ENCODE results near the gene NAA38.

NAA38 gene, protein sequence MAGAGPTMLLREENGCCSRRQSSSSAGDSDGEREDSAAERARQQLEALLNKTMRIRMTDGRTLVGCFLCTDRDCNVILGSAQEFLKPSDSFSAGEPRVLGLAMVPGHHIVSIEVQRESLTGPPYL

DNA sequence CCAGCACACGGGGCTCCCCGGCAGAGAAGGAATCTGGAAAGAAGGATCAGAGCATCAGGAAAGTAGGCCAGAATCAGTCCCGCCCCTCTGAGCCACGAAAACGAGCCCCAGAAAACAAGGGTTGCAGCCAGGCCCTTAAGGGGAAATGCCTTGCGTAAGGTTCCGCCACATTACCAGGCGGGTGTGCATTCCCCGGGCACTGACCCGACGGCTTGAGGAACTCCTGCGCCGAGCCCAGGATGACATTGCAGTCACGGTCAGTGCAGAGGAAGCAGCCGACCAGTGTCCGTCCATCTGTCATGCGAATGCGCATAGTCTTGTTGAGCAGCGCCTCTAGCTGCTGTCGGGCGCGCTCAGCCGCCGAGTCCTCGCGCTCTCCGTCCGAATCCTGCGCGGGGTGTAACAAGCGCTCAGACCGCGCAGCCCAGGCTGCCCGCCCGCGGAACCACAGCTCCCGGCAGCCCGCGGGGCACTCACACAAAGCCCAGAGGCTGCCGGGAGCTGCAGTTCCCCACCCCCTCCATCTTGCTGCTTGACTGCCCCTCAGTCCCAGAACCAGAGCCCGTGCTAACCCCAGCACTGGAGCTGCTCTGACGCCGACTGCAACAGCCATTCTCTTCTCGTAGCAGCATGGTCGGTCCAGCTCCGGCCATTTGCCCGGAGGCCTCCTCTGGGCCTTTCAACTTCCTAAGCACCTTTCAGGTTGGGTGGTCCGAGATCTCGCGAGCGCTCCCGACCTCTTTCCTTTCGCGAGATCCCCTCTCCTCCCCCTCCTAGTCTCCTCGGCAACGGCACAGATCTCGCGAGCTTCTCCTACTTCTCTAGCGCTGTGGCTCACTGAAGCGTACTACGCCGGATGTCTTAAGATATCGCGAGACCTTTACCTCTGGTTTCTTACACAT lies at the start of gene NAA38:
Gene NAA38 (minus strand): TSS at position 749 of the 902 bp plus-strand sequence. CDS start 96 bp downstream, at position 653.
- in situ Hi-C loops (cut with MboI; ENCODE audit: low sequenced_read_pairs) = no loop called here

DNA sequence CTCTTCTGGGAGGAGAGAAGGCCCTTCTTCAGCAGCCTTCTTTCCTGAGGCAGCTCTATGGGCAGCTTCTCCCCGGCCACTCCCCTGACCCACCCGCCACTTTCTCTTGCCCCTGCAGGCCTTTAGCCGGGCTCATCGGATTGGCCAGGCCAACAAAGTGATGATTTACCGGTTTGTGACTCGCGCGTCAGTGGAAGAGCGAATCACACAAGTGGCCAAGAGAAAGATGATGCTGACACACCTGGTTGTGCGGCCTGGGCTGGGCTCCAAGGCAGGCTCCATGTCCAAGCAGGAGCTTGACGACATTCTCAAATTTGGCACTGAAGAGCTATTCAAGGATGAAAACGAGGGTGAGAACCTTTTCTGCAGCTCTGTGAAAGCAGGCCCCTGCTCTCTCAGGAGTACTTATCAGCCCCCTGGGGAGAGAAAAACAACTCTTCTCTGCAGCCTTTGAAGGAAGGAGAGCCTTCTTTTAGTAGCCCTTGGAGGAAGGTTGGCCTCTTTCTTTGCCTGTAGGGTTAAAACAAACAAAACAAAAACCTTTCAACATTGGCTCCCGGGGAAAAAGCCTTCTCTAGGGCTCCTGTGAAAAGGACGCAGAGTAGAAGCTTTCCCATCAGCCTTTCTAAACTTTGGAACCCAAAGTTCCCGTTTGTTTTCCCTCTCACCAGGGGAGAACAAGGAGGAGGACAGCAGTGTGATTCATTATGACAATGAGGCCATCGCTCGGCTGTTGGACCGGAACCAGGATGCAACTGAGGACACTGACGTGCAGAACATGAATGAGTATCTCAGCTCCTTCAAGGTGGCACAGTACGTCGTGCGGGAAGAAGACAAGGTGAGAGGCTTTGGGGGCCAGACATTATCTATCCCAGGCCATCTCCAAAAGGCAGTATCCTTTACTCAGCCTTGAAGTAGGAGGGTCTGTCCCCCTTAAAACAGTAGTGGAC lies 46.1 kb upstream of the NAA38 start:
- in situ Hi-C loops (cut with MboI; ENCODE audit: low sequenced_read_pairs) = no loop called here

DNA sequence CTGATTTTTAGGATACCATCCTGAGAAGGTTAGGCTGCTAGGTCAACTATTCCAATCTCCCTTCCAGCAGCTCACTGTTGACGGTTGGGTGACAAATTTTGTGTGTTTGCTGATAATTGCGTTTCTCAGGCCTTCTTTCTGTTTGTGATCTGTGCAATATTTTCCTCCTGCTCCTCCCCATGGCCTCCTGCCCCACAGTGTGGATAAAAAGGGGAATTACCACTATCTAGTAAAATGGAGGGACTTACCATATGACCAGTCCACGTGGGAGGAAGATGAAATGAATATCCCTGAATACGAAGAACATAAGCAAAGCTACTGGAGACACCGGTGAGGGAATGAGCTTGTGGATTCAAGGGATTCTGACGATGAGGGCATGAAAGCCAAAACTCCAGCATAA lies 40.4 kb upstream of the NAA38 start:
- in situ Hi-C loops (cut with MboI; ENCODE audit: low sequenced_read_pairs) = no loop called here

DNA sequence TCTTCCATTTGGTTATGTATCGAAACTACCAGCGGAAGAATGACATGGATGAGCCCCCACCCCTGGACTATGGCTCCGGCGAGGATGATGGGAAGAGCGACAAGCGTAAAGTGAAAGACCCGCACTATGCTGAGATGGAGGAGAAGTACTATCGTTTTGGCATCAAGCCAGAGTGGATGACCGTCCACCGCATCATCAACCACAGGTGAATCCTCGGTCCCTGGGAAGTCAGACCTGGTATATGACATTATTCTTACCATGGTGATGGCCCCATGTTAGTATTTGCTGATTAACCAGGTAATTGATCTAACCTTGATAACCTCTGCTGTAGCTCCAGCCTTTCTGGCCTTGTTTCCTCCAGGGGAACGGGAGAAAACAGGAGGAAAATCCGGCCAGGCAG lies 39.7 kb upstream of the NAA38 start:
- in situ Hi-C loops (cut with MboI; ENCODE audit: low sequenced_read_pairs) = no loop called here

DNA sequence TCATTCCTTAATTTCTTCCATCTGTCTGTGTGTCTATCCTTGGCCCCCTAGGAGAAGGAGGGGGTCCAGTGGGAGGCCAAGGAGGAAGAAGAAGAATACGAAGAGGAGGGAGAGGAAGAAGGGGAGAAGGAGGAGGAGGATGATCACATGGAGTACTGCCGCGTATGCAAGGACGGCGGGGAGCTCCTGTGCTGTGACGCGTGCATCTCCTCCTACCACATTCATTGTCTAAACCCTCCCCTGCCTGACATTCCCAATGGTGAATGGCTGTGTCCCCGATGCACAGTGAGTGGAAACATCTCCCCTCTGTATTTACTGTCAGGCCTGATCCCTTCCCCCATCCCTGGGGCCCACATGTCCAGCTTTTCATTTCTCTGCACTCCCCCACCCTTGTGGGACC lies 37.5 kb upstream of the NAA38 start:
- in situ Hi-C loops (cut with MboI; ENCODE audit: low sequenced_read_pairs) = no loop called here

DNA sequence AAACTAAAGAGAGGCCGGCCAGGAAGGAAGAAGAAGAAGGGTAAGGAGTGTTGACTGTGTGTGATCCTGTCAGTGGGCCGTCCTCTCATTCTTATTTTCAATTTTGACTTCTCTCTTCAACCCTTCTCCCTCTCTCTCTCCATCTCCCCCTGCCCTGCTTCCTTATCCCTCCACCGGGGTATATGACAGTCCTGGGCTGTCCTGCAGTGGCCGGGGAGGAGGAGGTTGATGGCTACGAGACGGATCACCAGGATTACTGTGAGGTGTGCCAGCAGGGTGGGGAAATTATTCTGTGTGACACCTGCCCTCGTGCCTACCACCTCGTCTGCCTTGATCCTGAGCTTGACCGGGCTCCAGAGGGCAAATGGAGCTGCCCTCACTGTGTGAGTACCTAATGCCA lies 36.9 kb upstream of the NAA38 start:
- in situ Hi-C loops (cut with MboI; ENCODE audit: low sequenced_read_pairs) = no loop called here

DNA sequence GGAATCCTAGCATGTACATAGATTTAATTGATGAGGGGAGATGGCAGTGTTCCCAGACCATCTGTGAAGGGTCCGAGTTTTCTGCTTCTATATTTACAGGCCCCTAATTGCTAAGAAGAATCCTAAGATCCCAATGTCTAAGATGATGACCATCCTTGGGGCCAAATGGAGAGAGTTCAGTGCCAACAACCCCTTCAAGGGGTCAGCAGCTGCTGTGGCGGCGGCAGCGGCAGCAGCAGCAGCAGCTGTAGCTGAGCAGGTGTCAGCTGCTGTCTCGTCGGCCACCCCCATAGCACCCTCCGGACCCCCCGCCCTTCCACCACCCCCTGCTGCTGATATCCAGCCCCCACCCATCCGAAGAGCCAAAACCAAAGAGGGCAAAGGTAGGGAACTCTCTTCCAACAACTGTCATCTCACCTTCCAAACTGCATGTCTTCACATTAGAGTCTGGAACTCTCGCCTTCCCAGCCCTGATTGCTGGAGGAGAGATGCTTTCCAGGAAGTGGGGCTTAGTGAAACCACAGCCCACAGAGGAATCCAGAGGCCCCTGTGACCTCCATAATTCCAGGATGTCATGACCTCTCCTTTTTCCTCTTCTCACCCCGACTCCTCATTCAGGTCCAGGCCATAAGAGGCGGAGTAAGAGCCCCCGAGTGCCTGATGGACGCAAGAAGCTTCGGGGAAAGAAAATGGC lies 36.0 kb upstream of the NAA38 start:
- in situ Hi-C loops (cut with MboI; ENCODE audit: low sequenced_read_pairs) = no loop called here

DNA sequence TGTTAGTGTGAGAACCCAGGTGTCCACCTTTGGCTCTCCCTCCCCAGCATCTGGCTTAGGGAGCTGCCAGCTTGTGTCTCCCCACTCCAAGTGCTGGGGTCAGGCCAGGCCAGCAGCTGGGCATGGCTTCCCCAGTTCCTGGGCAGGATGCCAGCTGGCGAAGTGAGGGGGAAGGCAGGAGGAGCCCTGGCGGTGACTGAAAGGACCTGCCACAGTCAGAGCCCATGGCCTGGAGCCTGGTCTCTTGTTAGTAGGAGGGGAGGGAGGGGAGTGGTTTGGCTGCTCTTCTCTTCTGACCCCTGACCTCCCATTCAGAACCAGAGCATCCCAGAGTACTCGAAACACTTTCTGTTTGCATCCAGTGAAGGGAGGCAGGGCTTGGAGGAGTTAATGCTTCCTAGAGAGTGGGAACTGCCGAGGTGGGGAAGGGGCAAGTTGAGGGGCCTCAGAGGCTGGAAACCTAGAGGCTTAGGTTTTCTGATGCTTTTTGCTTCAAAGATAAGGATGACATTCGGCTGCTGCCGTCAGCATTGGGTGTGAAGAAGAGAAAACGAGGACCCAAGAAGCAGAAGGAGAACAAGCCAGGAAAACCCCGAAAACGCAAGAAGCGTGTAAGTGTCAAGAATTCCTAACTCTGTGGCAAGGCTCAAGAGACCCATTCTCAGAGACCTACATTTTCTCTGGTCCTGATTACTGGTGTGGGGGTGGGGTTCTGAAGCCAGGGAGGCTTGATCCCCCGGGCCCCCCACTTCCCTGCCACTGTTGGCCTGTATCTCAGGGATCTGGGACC lies 32.0 kb upstream of the NAA38 start:
- in situ Hi-C loops (cut with MboI; ENCODE audit: low sequenced_read_pairs) = no loop called here

DNA sequence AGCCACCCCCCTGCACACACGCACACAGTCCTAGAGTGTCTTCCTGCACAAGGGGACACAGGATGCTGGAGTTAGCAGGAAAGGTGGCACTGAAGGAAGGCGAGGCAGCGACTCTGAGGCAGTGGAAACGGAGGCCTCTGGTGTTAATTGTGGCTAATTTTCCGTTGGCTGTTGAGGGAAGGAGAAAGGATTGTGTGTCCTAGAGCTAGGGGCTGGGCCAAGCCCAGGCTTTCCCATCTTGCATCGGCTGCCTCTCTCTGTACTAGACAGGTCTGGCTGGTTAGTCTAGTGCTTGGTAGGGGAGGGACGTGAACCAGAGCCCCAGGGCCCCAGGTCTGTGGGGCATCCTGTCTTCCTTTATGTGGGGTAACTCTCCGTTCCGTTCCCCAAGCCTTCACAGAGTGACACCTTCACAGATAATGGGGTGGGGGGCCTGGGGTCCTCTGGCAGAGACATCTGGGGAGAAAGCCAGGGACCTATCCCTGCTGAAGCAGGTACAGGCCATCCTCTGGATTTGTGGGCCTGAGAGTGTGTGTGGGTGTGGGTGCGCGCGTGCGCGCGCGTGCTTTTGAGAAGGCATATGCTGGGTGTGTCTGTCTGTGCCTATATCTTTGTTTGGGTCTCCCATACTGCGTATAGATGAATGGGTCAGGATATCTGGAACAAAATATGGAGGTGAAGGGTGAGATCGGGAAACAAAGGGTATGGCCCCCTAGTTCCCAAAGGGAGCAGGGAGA lies 31.0 kb upstream of the NAA38 start, which contains the start of gene CHD3:
Gene CHD3 (plus strand): TSS at position 606 of the 737 bp plus-strand sequence. CDS start 212 bp downstream, outside the sequence.
- in situ Hi-C loops (cut with MboI; ENCODE audit: low sequenced_read_pairs) = no loop called here

DNA sequence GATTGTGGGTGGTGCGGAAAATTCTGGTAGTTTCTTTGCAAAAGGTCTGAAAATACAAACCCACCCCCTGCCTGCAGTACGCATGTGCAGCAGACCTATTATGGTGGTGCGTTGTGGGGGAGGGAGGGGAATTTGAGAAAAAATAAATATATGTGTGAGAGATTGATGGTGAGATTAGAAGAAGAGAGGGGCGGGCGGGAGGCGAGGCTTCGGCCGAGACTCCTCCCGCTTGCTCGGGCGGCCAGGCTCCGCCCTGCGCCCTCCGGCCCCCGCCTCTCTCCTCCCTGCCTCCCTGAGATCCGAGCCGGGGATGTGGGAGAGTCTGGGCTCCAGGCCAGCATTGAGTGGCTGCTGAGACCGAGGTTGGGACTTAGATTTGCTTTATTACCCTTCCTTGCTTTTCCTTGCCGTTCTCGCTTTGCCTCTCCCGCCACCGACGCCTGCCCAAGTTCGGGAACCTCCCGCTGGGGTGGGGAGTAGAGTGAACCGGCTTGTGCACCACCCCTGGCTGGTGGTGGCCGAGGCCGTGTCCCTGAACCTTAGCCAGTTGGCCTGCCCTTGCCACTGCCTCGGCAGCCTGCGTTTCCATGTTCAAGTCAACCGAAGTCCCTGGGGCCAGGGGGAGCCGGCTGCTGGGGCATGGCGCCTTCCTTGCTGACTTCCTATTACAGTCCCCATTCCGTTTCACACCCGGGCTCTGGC lies 30.3 kb upstream of the NAA38 start:
- in situ Hi-C loops (cut with MboI; ENCODE audit: low sequenced_read_pairs) = no loop called here

DNA sequence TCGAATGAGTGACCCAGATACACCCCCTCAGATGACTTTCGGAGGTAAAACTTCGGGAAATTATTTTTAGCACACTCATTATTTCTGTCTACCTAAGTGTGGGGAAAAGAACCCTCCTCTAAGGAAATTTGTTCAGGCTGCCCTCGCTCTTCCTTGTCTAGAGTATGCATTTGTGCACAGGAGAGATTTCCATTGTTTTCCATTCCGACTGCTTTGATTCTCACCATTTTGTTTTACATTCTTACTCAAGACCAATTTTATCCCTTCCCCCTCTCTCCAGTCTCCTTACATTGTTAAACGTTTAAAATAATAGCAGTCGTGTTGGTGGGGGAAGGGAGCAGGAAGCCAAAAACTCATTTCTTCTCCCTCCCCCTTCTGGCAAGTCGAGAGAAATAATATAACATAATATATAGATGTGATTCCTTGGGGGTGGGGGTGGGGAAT lies 29.7 kb upstream of the NAA38 start:
- in situ Hi-C loops (cut with MboI; ENCODE audit: low sequenced_read_pairs) = no loop called here

DNA sequence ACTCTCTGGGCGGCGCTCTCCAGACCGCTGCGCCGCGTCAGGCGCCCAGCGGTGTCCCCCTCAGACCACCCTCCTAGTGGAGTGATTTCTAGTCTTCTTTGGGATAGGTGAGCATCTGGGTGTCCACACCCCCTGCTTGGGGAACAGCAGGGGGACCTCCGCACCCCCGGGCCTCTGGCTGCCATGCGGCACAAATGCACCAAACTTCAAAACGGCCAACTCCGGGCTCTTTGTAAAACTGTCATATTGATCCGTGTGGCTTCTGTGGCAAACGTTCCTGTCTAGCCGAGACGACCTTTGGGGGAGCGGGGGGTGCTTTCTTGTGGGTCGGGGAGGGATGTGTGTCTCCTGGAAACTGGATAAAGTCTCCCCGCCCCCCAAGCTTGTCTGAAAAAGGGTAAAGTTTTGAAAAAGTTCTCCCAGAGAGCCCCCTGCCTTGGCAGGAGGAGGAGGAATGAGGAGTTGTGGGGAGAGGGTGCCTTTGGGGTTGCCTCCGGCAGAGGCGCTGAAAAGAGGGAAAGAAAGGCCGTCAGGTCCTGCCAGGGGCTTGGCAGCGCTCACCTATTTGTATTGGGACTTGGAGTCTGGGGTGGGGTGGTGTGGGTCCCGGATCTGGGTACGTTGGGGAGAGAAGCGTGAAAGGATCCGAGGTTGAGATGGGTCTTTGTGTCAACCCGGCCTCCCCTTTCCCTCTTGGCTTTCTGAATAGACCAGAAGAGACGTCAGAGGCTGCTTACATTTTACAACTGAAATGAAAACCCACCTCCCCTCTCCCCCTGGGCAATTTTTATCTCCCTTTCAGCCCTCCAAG lies 29.1 kb upstream of the NAA38 start:
- in situ Hi-C loops (cut with MboI; ENCODE audit: low sequenced_read_pairs) = no loop called here

DNA sequence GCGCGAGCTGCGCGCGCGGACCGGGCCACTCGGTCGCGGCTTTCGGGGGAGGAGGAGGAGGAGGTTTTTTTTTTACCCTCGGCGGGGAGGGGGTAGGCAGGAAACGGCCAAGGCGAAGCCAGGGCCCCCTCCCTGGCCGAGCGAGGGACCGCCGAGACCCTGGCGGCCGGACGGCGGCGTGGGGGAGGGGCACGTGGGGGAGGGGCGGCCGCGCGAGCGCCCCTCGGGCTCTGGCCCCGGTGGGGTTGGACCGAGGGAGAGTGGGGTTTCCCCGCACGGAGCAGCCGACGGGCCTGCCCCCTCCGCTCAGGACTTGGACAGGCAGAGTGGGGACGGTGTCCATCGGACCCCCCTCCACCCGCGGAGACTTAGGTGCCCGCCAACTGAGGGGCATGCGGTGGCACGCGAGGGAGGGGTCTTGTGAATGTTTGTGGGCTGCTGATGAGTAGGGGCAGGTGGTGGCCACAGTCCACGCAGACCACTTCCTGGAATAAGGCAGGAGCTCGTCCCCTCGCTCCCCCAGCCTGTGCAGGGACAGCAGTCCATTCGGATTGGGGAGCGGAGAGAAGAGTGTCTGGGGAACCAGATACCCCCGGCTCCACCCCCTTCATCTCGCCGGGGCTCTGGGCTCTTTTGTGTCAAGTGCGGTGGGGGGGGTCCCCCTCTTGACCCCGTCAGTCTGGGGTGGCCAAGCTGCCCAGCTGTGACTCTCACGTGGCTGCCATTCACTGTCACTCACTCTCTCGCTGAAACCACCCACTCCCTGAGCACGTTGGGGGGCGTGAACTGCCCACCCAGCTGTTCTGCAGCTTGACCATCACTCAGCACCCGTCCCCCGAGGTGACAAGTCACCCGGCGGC lies 28.2 kb upstream of the NAA38 start:
- in situ Hi-C loops (cut with MboI; ENCODE audit: low sequenced_read_pairs) = no loop called here

DNA sequence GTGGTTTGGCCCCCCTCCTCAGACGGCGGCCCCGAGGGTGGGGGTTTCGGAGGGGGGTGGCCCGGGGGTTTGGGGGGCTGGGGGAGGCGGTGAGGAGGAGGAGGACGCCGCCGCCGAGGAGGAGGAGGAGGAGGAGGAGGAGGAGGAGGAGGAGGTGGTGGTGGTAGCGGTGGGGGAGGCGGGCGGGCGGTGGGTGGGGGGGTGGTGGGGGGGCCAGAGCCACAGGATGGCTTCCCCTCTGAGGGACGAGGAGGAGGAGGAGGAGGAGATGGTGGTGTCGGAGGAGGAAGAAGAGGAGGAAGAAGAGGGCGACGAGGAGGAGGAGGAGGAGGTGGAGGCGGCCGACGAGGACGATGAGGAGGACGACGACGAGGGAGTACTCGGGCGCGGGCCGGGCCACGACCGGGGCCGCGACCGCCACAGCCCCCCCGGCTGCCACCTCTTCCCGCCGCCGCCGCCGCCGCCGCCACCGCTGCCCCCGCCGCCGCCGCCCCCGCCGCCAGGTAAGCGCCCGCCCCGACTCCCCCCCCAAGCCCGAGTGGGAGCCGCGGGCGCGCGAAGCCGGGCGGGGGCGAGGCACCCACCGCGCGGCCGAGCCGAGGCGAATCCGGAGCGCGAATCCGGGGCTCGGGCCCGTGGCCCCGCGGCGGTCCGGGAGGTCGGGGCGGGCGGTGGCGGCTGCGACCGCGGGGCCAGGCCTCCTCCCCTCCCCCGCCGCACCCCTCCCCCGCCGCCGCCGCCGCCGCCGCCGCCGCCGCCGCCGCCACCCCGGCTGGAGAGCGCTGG lies 27.4 kb upstream of the NAA38 start:
- in situ Hi-C loops (cut with MboI; ENCODE audit: low sequenced_read_pairs) = no loop called here

DNA sequence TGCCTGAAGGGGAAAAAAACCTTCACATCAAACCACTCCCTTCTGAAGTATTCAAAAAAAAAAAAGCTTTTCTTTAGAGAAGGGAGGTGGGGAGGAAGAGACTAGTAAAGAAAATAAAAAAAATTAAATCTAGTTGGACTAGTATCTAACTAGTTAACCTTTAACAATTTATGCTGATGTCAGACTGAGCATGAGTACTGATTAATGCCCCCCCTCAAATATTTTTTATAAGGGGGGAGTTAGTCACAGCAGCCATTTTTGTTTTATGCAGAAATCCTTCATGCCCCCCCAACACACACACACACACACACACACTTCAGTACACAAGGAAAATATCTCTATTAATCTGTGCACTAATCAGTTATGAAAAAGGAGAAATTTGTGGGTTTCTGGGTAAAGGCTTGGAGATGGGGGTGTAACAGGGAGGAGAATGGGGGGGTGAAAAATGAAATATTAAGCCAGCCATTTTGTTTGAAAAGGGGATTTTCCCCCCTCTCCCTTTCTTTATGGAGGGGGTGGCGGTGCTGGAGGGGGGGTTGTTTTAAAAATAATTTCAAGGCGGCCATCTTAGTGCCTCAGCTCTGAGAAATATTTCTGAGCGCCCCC lies 26.5 kb upstream of the NAA38 start:
- in situ Hi-C loops (cut with MboI; ENCODE audit: low sequenced_read_pairs) = no loop called here

DNA sequence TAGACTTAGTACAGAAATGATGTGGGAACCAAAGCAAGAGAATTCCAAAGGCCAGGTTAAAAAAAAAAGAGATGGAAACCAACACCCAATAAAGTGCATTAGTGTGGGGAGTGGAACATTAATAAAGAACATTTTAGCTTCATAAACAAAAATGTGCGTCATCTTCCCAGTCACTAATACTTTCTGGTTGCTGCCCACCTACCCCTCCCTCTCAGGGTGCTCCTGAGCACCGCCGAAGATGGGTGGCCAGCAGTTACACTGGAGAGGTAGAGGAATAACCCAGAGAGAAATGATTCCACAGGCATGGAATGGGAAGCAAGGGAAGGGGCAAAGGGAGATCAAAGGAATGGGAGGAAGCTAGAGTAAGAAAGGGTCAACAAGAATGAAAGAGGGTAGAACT lies 25.3 kb upstream of the NAA38 start:
- in situ Hi-C loops (cut with MboI; ENCODE audit: low sequenced_read_pairs) = no loop called here

Measured in hTERT RPE-1 (cell line).